ENCODE data around the gene IL2RA. TPM values are rescaled to one million over a fixed set of nuclear protein-coding genes. Genes with fewer than 3 reads are reported as not detected.

The IL2RA gene
- total and polyA plus RNA-seq, 4 donors = 0.10 TPM; not detected in 3

DNA sequence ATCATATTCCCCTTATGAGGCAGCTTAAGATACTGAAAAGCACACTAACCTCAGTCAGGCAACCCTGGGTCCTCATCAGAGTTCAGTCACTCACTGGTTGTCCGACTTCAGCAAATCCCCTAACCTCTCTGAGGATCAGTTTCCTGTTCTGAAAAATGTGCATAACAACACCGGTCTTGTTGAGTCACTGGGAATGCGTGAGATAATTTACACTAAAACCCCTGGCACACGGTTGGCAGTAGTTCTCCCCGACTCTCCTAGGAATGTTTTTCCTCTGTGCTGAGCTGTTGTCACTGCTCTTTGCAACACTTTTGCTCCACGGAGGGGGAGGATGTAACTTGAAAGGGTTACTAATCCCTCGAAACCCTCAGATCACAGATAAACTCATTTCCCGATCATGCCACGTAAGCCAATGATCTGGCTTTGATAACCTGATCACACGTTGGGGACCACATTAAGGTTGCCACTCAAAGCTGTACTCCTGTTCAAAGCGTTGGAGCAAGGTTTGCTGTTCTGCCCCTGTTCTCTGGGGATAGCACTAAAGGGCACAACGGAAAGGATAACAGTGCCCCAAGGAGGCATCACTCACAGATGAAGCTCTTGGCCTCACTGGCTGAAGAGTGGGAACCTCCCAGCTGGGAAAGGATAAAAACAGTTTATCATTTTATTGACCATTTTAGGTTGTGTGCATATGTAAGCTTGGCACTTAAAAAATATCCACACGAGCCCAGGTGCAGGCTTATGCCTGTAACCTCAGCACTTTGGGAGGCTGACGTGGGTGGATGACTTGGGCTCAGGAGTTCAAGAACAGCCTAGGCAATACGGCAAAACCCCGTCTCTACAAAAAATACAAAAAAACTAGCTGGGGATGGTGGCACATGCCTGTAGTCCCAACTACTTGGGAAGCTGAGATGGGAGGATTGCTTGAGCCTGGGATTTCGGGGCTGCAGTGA is 21.6 kb upstream of the IL2RA start:
- peaks cover 9% of the 10 kb centered on the region for H3K4me1 ChIP-seq (ENCODE audit: control insufficient read depth, insufficient read depth, low read length)
- H3K27ac ChIP-seq (ENCODE audit: low read depth, low read length) = no peak overlapping the region
- no peak overlapping the region for H3K4me3 ChIP-seq (ENCODE audit: low read depth, low read length)
- no peaks in the 10 kb centered on the region for H3K27me3 ChIP-seq (ENCODE audit: control insufficient read depth, insufficient read depth, low read length)
- H3K9me3 ChIP-seq (ENCODE audit: control insufficient read depth, insufficient read depth, low read length) = no peaks in the 10 kb centered on the region
- no peaks in the 10 kb centered on the region for H3K36me3 ChIP-seq (ENCODE audit: control insufficient read depth, insufficient read depth, low read length)
- DNase-seq (ENCODE audit: low read depth in 4 of 6, low spot score in 6 of 6) = peak in 1 of 6 donors; percentile 43
- WGBS (ENCODE audit: insufficient coverage) = 65% methylated on average over 9 of the region's 17 CpGs

DNA sequence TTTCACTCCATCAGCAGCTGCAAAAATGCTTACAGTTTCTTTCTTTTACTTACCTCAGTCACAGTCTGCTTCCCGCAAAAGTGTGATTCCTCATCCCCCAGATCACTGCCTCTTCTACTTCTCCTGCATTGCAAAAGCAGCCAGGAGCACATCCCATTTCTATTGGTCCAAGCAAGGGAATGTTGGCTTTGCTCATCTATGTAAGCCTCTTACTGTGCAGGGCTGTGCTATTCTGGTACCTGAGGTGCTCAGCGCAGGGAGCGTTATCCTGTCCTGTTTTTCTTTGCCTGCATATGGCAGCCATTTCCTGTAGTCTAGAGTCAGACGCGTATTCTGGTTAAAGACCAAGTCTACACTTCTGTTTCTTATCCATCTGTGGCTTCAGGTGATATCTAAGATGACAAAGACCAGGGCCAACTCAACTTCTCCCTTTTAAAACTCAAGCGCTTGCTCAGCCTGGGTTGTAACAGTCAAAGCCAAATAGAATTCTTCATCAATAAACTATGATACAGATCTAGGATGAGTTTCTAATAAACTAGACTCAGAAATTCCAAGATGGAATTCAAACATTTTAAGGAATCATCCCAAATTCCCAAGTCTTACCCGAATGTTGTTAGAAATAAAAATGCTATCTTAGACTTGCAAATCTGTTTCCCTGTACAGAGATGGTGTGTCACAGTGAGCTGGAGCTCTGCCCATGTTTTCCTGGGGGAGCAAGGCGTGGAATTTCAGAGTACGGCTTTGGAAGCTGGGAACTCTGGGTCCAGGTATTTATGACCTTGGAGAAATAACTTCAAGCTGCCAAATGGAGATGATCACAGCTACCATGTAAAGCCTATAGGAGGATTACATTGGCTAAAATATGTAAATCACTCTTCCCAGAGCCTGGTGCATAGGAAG is 20.6 kb upstream of the IL2RA start:
- Histone ChIP-seq H3K27me3 (ENCODE audit: control insufficient read depth, insufficient read depth, low read length) (no peaks in the 10 kb centered on the region), H3K4me1 (ENCODE audit: control insufficient read depth, insufficient read depth, low read length) (peaks cover 6% of the 10 kb centered on the region), H3K36me3 (ENCODE audit: control insufficient read depth, insufficient read depth, low read length) (no peaks in the 10 kb centered on the region), H3K27ac (ENCODE audit: low read depth, low read length) (no peak overlapping the region), H3K4me3 (ENCODE audit: low read depth, low read length) (no peak overlapping the region), H3K9me3 (ENCODE audit: control insufficient read depth, insufficient read depth, low read length) (no peaks in the 10 kb centered on the region)
- WGBS (ENCODE audit: insufficient coverage) = 80% methylated on average over 7 of the region's 9 CpGs
- DNase-seq (ENCODE audit: low read depth in 4 of 6, low spot score in 6 of 6) = peak in 1 of 6 donors; percentile 39

DNA sequence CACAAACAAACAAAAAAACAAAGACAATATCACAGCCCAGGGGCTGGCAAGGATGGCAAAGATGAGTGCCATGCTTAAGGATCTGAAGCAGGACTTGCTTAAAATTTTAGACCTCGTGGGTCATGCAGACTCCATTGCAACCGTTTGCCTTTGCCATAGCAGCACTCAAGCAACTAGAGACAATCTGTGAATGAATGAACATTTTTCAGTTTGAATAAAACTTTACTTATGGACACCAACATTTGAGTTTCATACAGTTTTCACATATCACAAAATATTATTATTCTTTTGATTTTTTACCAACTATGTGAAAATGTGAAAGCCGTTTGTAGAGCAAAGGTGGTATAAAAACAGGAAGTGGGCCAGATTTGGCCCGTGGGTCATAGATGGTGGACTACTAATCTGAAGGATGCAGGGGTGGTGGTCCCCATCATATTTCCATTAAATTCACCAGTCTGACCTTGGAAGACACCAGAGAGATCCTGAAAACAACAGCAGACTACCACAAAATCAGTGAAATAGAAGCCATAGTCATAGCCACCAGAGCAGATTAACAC is 18.3 kb upstream of the IL2RA start:
- Histone ChIP-seq H3K9me3 (ENCODE audit: control insufficient read depth, insufficient read depth, low read length) (no peaks in the 10 kb centered on the region), H3K4me3 (ENCODE audit: low read depth, low read length) (no peak overlapping the region), H3K27me3 (ENCODE audit: control insufficient read depth, insufficient read depth, low read length) (no peaks in the 10 kb centered on the region), H3K4me1 (ENCODE audit: control insufficient read depth, insufficient read depth, low read length) (no peaks in the 10 kb centered on the region), H3K36me3 (ENCODE audit: control insufficient read depth, insufficient read depth, low read length) (no peaks in the 10 kb centered on the region), H3K27ac (ENCODE audit: low read depth, low read length) (no peak overlapping the region)
- DNase-seq (ENCODE audit: low read depth in 4 of 6, low spot score in 6 of 6) = no peak
- no CpG with 5 or more reads among the region's 4 CpGs for WGBS (ENCODE audit: insufficient coverage)

DNA sequence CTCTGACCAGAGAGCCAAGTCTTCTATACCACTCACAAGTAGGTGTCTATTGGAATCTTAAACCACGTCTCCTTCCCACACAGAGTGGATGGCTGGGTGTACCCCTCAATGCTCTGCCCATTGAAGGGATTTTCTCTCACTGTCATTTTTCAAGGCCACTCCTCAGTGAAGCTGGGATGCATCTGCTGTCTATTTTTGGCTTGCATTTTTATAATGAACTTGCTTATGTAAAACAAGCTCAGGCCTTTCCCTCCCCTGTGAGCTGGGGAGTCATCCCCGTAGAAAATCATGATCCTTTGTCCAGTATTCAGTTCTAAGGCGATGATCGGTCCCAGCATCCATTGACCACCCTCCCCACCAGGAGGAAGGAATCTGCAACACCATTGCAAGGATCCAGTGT is 16.9 kb upstream of the IL2RA start:
- H3K9me3 ChIP-seq (ENCODE audit: control insufficient read depth, insufficient read depth, low read length) = no peaks in the 10 kb centered on the region
- DNase-seq (ENCODE audit: low read depth in 4 of 6, low spot score in 6 of 6) = no peak
- no peaks in the 10 kb centered on the region for H3K27me3 ChIP-seq (ENCODE audit: control insufficient read depth, insufficient read depth, low read length)
- H3K4me3 ChIP-seq (ENCODE audit: low read depth, low read length) = no peak overlapping the region
- no peaks in the 10 kb centered on the region for H3K36me3 ChIP-seq (ENCODE audit: control insufficient read depth, insufficient read depth, low read length)
- 92% methylated on average over 2 of the region's 4 CpGs for WGBS (ENCODE audit: insufficient coverage)
- no peaks in the 10 kb centered on the region for H3K4me1 ChIP-seq (ENCODE audit: control insufficient read depth, insufficient read depth, low read length)
- H3K27ac ChIP-seq (ENCODE audit: low read depth, low read length) = no peak overlapping the region

DNA sequence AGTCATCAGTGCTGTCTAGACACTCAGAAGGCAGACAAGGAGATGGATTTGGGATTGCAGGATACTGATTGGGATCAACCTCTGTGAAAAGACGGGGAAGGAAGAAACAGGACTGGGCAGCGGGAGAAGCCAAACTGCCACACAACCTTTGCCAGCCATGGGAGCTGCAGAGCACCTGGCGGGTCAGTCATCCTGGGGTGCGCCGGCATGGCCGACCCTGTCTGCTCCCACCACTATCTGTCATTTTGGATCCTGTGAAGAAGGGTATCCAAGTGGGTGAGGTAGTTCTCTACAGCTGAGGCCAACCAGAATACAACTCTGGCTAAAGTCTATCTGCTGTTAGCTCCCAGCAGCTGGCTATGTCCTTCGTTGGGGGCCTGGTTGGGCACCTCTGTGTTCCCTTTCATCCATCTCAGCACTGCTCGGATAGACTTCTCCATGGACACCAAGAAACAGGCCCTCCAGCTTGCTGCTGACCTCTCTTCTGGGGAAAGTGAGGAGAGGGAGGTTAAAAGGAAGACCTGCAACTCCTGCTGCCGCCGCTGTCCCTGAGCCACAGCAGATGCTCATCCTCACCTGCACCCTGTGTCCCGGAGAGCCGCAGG is 15.0 kb upstream of the IL2RA start:
- Histone ChIP-seq H3K4me3 (ENCODE audit: low read depth, low read length) (no peak overlapping the region), H3K27ac (ENCODE audit: low read depth, low read length) (no peak overlapping the region), H3K27me3 (ENCODE audit: control insufficient read depth, insufficient read depth, low read length) (no peaks in the 10 kb centered on the region), H3K36me3 (ENCODE audit: control insufficient read depth, insufficient read depth, low read length) (no peaks in the 10 kb centered on the region), H3K9me3 (ENCODE audit: control insufficient read depth, insufficient read depth, low read length) (no peaks in the 10 kb centered on the region), H3K4me1 (ENCODE audit: control insufficient read depth, insufficient read depth, low read length) (no peaks in the 10 kb centered on the region)
- 79% methylated on average over 12 of the region's 12 CpGs for WGBS (ENCODE audit: insufficient coverage)
- no peak for DNase-seq (ENCODE audit: low read depth in 4 of 6, low spot score in 6 of 6)

DNA sequence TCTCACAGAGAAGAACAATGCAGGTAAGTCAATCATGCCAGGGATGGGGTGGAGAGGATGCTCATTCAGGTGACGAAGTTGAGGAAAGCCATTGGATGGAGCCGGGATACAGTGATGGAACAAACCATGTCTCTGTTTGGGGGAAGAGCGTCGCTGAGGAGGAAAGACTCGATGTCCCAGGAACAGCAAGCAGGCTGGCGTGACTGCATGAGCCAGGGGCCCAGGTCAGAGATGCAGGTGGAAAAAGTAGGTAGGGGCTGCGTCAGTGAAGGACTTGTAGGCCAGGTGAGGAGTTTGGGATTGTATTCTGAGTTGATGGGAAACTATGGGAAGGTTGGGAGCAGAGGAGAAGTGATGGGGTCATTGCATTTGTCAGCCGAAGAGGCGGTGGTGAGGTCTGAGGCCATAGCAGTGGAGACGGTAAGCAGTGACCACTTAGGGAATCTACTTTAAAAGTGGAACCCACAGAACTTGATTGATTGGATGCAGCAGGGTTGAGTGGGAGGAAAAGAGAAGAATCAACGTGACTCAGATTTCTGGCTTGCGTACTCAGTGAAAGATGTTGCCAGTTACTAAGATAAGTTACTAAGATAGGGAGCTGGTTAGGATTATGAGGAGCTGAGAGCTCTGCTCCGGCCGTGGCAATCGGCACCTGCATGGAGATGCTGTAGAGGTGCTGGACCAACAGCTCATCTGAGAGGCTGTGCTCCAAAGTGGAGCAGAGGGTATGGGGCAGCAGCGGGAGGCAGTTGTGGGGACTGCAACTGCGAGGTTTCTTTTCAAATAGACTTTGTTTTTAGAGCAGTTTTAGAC is 12.5 kb upstream of the IL2RA start:
- no peak overlapping the region for H3K27ac ChIP-seq (ENCODE audit: low read depth, low read length)
- no peak for DNase-seq (ENCODE audit: low read depth in 4 of 6, low spot score in 6 of 6)
- no peaks in the 10 kb centered on the region for H3K4me1 ChIP-seq (ENCODE audit: control insufficient read depth, insufficient read depth, low read length)
- no peaks in the 10 kb centered on the region for H3K36me3 ChIP-seq (ENCODE audit: control insufficient read depth, insufficient read depth, low read length)
- 82% methylated on average over 17 of the region's 17 CpGs for WGBS (ENCODE audit: insufficient coverage)
- H3K27me3 ChIP-seq (ENCODE audit: control insufficient read depth, insufficient read depth, low read length) = no peaks in the 10 kb centered on the region
- H3K9me3 ChIP-seq (ENCODE audit: control insufficient read depth, insufficient read depth, low read length) = no peaks in the 10 kb centered on the region
- no peak overlapping the region for H3K4me3 ChIP-seq (ENCODE audit: low read depth, low read length)

DNA sequence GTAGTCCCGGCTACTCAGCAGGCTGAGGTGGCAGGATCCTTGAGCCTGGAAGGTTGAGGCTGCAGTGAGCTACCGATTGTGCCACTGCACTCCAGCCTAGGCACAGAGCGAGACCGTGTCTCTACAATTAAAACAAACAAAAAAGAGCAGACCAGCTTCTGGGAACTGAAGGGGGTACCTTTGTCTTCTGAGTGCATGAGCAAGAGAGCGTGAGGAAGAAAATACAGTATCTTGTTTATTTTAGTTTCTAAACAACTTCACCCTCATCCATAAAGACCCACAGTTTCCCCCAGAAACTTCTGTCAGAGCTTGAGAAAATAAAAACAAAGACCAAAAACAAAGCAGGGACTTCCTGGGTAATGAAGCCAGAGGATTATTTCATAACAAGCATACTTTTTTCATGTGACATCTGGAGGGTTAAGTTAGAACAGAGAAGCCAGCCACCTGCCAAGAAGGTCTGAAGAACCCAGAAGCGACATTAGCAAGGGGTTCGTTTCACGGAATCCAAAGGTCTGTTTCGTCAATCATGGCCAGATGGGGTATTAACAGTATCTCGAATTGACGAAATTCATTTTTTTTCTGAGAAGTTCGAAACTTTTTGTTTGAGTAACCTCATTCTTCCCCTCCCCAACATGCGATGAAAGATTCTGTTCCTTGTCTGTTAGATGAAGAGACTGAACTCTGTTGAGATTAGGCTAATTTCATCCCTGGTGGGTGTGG is 10.2 kb upstream of the IL2RA start:
- Histone ChIP-seq H3K4me3 (ENCODE audit: low read depth, low read length) (no peak overlapping the region), H3K4me1 (ENCODE audit: control insufficient read depth, insufficient read depth, low read length) (no peaks in the 10 kb centered on the region), H3K36me3 (ENCODE audit: control insufficient read depth, insufficient read depth, low read length) (no peaks in the 10 kb centered on the region), H3K27me3 (ENCODE audit: control insufficient read depth, insufficient read depth, low read length) (no peaks in the 10 kb centered on the region), H3K27ac (ENCODE audit: low read depth, low read length) (no peak overlapping the region), H3K9me3 (ENCODE audit: control insufficient read depth, insufficient read depth, low read length) (no peaks in the 10 kb centered on the region)
- 79% methylated on average over 4 of the region's 13 CpGs for WGBS (ENCODE audit: insufficient coverage)
- DNase-seq (ENCODE audit: low read depth in 4 of 6, low spot score in 6 of 6) = no peak

DNA sequence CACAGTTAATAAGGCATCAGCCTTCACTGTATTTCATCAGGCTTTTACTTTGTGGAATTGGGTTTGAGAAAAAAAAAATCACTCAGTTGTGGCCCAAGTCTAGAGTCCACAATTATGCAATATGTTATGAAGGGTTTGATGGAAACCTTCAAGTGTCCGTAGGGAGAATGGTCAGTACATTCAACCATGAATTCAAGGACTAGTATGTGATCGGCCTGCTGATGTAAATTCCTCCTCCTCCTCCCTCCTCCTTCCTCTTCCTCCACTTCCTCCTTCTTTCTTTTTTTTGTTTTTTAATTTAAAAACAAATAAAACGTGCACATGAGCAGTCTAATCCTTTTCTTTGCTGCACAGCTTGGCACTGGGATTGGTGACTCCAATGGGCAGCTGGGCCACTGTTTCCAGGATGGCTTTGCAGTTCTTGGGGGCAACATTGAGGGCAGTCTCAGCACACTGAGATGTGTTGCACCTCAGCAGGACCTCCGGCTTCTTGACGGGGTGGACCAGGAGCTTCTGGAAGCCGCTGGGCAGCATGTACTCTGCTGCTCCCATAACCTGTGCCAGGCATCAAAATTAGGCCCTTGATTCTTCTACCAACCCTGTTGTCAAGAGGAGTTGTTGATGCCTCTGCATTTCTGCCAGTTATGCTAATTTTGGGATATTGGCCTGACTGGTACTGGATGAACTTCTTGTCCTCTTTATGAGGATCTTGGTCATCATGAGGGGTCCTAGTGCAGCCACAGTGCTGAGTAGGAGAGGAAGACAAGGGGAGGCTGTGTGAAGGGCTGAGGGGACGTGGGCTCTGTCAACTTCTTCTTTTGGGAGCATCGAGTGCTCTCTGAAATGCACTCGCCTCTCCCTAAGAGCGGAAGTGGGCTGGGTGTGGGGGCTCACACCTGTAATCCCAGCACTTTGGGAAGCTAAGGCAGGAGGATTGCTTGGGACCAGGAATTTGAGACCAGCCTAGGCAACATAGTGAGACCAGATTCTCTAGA is 9.3 kb upstream of the IL2RA start:
- H3K27ac ChIP-seq (ENCODE audit: low read depth, low read length) = no peak overlapping the region
- no peaks in the 10 kb centered on the region for H3K9me3 ChIP-seq (ENCODE audit: control insufficient read depth, insufficient read depth, low read length)
- no peak overlapping the region for H3K4me3 ChIP-seq (ENCODE audit: low read depth, low read length)
- DNase-seq (ENCODE audit: low read depth in 4 of 6, low spot score in 6 of 6) = no peak
- no peaks in the 10 kb centered on the region for H3K27me3 ChIP-seq (ENCODE audit: control insufficient read depth, insufficient read depth, low read length)
- no peaks in the 10 kb centered on the region for H3K36me3 ChIP-seq (ENCODE audit: control insufficient read depth, insufficient read depth, low read length)
- 78% methylated on average over 9 of the region's 10 CpGs for WGBS (ENCODE audit: insufficient coverage)
- no peaks in the 10 kb centered on the region for H3K4me1 ChIP-seq (ENCODE audit: control insufficient read depth, insufficient read depth, low read length)
